ENCODE measurements around the gene KLHL7.

KLHL7 gene

DNA sequence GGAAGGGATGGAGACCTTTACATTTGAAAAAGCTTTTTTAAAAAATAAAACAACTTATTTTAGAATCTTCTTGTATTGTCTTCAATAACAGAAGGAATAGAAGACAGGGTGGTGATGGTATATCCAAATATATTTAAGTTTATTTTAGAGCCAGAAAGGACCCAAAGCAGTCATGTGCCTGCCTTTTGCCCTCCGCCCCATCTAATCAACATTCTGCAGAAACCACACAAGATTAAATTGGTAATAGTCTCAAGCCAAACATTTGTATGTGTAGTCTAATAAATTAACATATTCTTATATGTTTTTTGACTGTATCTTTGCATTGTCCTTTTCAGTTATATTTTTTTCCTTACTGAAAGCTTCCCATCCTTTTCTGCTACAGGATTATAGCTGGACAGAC is 59.7 kb downstream of the KLHL7 start:
- TF ChIP-seq CTCF (IDR thresholded peaks at IDR 0.05; ENCODE audit: poor library complexity, severe bottlenecking): no peak
- Histone ChIP-seq H3K27me3 (ENCODE audit: insufficient read depth, poor library complexity, severe bottlenecking) (no peaks in the 10 kb centered on the region), H3K9me3 (ENCODE audit: severe bottlenecking) (no peaks in the 10 kb centered on the region), H3K4me3 (ENCODE audit: severe bottlenecking) (no peak overlapping the region), H3K4me1 (ENCODE audit: insufficient read depth, poor library complexity, severe bottlenecking) (no peaks in the 10 kb centered on the region), H3K36me3 (ENCODE audit: low read depth) (peaks cover 6% of the 10 kb centered on the region; the same call in 1 of the 2 replicates), H3K27ac (ENCODE audit: poor library complexity, severe bottlenecking) (no peak overlapping the region)
- ATAC-seq (ENCODE audit: low read depth): no peak
- DNase-seq (ENCODE audit: low spot score): no peak

DNA sequence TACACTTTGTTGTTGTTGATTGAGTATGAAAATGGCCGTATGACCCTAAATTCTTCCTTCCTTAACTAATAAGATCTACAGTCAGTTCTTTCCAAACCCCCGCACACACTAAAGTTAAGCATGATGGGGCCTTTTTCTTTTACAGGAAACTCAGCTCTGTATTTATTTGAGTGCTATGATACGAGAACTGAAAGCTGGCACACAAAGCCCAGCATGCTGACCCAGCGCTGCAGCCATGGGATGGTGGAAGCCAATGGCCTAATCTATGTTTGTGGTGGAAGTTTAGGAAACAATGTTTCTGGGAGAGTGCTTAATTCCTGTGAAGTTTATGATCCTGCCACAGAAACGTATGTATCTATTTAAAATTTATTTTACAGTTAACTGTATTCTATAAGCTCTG is 62.1 kb downstream of the KLHL7 start:
- H3K9me3 ChIP-seq (ENCODE audit: severe bottlenecking): no peaks in the 10 kb centered on the region
- ATAC-seq (ENCODE audit: low read depth) (no peak), DNase-seq (ENCODE audit: low spot score) (no peak)
- H3K4me3 ChIP-seq (ENCODE audit: severe bottlenecking): no peak overlapping the region
- no peaks in the 10 kb centered on the region for H3K27me3 ChIP-seq (ENCODE audit: insufficient read depth, poor library complexity, severe bottlenecking)
- TF ChIP-seq CTCF (IDR thresholded peaks at IDR 0.05; ENCODE audit: poor library complexity, severe bottlenecking): no peak
- H3K27ac ChIP-seq (ENCODE audit: poor library complexity, severe bottlenecking): no peak overlapping the region
- peaks cover 6% of the 10 kb centered on the region; the same call in 1 of the 2 replicates for H3K36me3 ChIP-seq (ENCODE audit: low read depth)
- H3K4me1 ChIP-seq (ENCODE audit: insufficient read depth, poor library complexity, severe bottlenecking): no peaks in the 10 kb centered on the region

DNA sequence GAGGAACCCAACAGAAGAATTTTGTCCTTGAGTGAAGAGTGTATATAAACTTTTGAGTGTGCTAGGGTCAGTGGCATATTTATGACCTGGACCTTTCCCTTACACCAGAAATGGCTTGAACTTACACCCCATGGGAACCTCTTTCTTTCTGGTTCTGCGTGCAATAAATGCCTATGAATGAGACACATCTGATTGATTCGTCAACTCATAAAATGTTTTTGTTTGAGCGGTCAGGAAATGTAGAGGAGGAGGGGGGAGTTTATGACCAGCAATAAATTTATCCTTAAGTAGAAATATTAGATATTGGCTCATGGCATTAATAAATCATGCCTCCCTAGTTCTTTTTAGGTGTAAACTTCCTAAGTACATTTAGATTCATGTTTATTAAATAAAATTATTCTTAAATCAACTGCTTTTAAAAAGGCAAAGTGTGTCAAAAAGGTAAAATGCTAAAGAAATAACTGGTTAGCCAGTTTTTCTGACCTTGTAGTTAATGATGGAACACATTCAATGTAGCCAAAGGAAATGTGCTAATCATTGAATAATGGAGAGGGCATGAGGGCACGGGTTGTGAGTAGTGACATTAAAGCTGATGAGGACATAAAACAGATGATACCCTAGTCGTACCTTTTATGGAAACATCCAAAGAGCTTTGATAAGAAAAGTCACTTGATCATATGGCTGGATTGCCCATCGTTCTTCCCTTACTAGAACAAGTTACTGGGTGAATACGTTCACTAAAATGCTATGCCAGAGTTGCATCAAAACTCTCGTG is 62.7 kb downstream of the KLHL7 start:
- DNase-seq (ENCODE audit: low spot score) (no peak), ATAC-seq (ENCODE audit: low read depth) (no peak)
- Histone ChIP-seq H3K36me3 (ENCODE audit: low read depth) (peaks cover 11% of the 10 kb centered on the region; the same call in 1 of the 2 replicates), H3K4me1 (ENCODE audit: insufficient read depth, poor library complexity, severe bottlenecking) (no peaks in the 10 kb centered on the region), H3K4me3 (ENCODE audit: severe bottlenecking) (no peak overlapping the region), H3K27me3 (ENCODE audit: insufficient read depth, poor library complexity, severe bottlenecking) (no peaks in the 10 kb centered on the region), H3K27ac (ENCODE audit: poor library complexity, severe bottlenecking) (no peak overlapping the region), H3K9me3 (ENCODE audit: severe bottlenecking) (no peaks in the 10 kb centered on the region)
- no peak for TF ChIP-seq CTCF (IDR thresholded peaks at IDR 0.05; ENCODE audit: poor library complexity, severe bottlenecking)

- TF ChIP-seq CTCF (IDR thresholded peaks at IDR 0.05; ENCODE audit: poor library complexity, severe bottlenecking): no peak
- Histone ChIP-seq H3K4me1 (ENCODE audit: insufficient read depth, poor library complexity, severe bottlenecking) (no peaks in the 10 kb centered on the region), H3K4me3 (ENCODE audit: severe bottlenecking) (no peak overlapping the region), H3K27me3 (ENCODE audit: insufficient read depth, poor library complexity, severe bottlenecking) (no peaks in the 10 kb centered on the region), H3K9me3 (ENCODE audit: severe bottlenecking) (no peaks in the 10 kb centered on the region), H3K36me3 (ENCODE audit: low read depth) (0 out of 2 replicates have a peak, but pooled peaks cover 5% of the 10 kb centered on the region), H3K27ac (ENCODE audit: poor library complexity, severe bottlenecking) (no peak overlapping the region)
- no peak for DNase-seq (ENCODE audit: low spot score)
- no peak for ATAC-seq (ENCODE audit: low read depth)
Measured at GRCh38 chr7:23175938-23176337, 70.4 kb downstream of the KLHL7 start.
